CD4-positive, alpha-beta T cell treated with Interleukin-10 for 1 hour (primary cell): ENCODE results near the gene PLCB1.
"Not testable (repeated sequence)": the region's sequence is repeated elsewhere in the genome, so short reads cannot be mapped to it uniquely, and the experiment has no call there.

Experiments
- DNase-seq: peaks from one replicate; pipeline ENCODE4 v3.0.0-alpha.2; 2020

Gene PLCB1

DNA sequence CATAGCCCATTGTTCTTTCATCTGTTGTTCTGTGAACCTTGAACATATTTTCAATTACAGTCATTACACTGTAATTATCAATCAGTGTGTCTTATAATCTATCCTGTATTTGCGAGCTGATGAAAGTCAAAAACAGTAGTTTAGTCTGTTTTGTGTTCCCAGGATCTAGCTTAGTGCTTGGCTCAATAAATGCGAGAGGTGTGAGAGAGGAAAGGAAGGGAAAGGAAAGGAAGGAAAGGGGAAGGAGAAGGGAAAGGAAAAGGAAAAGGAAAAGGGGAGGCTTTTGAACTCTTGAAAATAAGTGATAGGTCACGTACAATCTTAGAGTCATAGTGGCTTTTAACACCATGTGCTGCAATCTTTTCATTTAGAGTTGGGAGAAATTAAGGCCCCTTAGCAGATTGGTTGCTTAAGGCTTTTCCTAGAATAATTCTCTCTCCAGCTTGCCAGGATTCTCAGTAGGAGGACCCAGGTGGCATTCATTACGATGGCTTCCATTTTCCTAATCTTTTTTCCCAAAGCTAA lies 503.0 kb downstream of the PLCB1 start:
- no peak for DNase-seq

DNA sequence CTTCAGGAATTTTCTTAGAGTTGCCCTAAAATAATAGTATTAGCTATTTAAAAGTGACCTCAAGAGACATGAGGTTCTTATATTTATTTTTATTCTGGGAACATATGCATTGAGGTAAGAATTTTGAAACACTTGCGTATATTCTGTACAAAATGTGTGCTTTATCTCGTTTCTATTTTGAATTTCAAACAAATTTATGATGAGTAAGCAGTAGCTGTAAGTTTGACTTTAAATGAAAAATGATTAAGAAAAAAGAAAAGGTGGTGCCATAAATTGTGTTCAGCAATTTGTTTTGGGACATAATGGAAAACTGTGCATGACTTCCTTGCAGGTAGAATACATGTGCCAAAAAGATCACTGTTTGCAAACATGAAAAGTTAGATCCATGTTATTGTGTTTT lies 503.8 kb downstream of the PLCB1 start:
- no peak for DNase-seq

DNA sequence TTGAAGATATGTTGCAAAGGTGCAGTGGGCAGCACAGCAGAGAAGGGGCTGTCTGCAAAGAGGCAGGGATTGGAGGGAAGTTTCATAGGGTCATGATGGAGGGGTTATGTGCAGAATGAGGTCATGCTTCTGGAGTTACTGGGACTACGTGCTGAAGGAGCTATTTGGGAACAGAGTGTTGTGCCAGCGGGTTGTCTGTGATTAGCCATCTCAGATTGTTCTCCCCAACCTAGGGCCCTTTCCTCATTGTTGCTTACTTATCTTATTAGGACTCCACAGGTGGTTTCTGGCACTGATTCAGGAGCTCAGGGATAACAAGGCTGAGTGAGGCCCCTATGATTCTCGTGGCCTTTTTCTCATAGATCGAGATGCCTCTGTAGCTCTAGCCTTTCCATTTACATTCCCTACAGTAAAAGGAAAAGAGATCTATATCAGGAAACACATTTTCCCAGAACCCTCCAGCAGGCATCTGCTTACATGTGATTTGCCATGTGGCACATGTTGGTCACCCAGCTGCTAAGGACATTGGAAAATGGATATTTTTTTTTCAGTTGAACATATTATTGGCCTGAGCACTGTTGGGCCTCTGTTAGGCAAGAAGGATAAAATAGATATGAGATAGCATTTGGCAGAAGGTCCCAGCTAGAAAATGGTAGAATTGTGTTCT lies 507.2 kb downstream of the PLCB1 start:
- no peak for DNase-seq

DNA sequence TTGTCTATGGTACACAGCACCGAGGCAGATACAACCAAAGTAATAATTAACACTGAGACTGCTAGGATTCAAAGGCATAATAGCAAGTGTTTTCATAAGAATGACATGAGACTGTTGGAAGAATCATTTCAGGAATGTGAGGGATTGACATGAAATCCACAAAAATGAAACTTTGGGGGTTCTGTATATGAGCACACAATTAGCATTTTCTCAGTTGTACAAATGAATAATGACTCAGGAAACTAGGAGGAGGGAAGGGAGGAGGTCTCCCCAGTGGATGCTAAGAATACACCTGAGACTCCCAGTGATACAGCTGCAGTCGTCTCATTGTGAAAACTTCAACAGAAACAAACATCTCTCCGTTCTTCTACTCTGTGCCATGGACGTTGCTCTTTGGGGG lies 508.4 kb downstream of the PLCB1 start:
- no peak for DNase-seq

DNA sequence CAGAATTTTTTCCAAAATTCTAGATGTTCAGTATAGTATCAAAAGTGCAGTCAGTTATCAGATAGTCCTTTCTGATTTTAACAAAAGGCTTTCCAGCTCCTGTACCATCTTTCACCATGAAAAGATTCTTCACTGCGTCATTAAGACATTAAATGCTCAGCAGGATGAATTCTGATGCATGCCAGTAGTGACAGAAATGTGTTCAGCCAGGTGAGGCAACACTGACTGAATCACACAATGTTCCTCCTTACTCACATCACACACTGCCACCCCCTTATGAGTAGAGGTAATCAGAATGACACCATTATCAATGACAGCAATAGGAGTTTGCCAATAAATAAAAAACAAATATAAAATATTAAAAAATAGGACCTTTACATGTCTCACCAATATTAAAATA lies 510.2 kb downstream of the PLCB1 start:
- no peak for DNase-seq

DNA sequence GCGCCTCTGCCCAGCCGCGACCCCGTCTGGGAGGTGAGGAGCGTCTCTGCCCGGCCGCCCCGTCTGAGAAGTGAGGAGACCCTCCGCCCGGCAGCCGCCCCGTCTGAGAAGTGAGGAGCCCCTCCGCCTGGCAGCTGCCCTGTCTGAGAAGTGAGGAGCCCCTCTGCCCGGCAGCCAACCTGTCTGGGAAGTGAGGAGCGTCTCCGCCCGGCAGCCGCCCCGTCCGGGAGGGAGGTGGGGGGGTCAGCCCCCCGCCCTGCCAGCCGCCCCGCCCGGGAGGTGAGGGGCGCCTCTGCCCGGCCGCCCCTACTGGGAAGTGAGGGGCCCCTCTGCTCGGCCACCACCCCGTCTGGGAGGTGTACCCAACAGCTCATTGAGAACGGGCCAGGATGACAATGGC lies 512.4 kb downstream of the PLCB1 start:
- not testable (repeated sequence) for DNase-seq

DNA sequence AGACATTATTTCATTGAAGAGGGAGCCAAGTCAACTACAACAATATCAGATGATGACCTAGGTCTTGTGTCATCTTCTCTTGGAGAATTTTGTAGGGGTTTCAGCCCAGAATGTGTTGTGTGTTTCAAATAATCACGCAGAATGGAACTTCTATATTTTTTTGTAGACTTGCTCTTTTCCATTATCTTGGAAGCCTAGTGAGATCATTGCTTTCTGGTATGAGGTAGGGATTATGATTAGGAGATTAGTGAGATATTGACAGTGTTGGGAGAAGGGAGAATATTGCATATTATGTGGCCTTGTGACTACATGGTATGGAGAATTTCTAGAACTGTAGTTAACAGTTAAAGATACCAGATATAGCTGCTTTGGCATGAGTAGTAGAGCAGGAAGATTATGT lies 513.3 kb downstream of the PLCB1 start:
- no peak for DNase-seq

DNA sequence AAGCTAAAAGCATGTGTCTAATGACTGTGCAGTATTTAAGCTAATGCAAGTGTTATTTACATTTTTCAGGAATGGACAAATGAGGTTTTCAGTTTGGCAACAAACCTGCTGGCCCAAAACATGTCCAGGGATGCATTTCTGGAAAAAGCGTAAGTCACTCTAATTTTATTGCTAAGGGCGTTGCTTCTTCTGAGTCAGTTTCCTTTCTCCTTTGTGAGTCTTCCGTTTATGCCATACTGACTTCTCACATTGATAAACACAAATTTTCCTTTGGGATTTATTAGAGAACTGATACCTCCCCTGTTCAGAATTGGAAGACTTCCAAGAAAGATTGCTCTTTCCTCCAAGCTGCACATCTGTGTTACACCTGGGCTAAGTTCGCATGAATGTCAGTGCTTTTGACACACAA lies 514.0 kb downstream of the PLCB1 start:
- DNase-seq, result no peak

DNA sequence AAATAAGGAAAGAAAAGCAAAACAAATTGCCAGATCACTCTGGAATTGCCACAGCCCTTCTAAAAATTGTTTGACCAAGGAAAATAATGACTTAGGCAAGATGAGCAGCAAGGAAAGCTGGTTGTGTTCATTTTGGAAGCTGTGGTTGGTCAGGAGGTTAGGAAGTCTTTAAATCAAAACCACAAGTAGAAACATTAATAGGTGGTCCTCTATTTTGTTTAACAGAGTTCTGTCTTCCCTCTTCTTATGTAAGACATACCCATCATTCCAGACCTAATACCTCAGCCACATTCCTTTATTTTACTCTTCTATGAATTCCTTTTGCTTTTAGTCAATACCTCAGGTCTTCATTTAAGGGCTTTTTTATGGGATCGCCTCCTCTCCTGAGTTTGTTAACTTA lies 514.6 kb downstream of the PLCB1 start:
- DNase-seq, result no peak

DNA sequence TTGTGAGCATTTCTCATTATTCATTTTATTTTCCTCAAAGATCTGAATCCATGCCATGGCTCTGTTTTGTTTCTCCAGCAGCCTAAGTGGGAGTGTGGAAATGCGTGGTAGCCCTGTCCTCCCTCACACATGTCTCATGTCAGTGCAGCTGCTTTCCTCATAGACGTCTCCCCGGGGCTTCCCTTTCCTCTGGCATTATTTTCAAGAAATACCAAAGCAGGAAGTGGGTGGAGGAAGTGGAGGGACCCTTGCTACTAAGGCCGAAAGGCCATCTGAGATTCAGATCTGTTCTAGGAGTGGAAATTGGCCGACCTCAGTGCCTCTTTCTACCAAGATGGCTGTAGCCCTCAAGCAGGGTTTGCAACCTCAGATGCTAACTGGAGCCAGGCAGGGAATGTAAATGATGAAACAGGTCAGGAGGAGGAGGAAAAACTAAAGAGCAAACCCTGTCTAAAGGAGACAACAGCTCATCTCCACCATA lies 515.9 kb downstream of the PLCB1 start:
- DNase-seq, result no peak

DNA sequence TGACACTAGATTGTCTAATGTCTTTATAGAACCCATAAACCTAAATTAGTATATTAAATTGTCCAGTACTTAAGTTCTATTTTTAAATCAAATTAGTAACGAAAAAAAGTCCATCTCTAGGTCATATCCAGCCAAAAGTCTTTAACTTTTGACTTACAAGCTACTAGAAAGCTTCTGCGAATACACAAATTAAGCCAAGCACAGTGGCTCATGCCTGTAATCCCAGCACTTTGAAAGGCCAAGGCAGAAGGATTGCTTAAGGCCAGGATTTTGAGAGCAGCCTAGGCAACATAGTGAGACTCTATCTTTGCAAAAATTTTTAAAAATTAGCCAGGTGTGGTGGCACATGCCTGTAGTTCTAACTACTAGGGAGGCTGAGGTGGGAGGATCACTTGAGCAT lies 516.4 kb downstream of the PLCB1 start:
- DNase-seq, result no peak

DNA sequence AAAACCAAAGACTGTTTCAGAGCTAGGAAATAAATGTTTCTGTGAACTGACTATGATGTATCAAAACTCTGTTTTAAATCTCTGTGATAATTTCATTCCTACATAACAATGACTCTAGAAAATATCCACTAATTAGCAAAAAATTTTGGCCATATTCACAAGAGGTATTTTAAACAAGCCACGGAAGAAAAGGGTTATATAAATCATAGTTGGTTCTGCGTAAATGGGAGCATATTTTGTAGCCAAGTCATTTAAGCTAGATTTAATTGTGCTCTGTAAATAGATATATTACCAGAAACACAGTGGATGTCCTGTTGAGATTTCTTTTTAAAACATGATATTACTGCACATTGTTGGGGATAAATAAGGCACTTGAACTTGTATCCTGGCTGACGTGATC lies 520.3 kb downstream of the PLCB1 start:
- no peak for DNase-seq

DNA sequence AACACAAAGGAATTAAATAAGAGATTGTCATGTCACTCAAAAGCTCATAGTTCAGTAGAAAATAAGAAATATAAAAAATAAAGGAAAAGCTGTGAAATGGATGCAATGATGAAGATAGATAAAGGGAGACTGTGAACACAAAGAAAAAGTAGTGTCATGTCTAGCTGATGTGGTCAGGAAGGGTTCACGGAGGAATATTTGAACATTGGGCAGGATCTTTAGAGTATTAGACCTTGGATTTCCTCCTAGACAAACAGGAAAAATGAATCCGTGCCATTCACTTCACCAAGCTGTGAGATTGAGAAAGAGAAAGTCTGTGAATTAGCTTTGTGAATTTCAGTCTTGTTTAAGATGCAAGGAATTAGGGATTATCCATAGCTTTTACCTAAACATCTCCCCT lies 522.4 kb downstream of the PLCB1 start:
- DNase-seq, result no peak

DNA sequence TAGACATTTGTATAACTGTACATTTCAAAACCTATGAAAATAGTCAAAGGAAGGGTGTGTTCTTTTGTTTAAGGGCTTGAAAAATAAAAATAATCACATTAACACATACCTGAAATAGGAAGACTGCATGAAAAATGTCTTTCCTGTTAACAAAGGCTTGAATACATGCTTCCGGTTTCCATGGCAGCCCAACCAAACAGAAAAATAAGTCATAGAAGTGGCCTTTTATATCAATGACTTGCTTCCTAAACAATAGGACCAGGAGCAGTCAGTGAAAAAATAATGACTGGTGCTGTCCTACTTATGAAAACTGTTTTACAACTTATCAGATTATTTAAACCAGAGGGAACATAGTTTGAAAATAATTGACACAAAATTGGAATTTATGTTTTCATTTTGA lies 524.3 kb downstream of the PLCB1 start:
- DNase-seq, result no peak

DNA sequence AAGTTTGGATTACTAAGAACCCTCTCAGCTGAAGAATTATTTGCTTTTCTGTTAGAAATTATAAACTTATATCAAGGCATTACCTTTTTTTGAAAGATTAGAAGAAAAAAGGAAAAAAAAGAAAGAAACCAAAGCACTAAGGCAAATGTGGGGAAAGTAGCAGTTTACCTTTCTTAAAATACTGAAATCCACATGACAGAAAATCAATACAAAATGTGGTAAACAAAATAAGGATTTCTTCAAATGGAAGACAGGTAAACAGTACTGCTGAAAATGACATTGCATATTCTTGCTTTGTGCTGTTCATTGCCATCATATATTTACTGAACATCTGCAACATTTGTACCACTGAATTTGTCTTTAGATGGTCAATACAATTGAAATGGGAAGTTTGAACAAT lies 525.6 kb downstream of the PLCB1 start:
- DNase-seq, result no peak

DNA sequence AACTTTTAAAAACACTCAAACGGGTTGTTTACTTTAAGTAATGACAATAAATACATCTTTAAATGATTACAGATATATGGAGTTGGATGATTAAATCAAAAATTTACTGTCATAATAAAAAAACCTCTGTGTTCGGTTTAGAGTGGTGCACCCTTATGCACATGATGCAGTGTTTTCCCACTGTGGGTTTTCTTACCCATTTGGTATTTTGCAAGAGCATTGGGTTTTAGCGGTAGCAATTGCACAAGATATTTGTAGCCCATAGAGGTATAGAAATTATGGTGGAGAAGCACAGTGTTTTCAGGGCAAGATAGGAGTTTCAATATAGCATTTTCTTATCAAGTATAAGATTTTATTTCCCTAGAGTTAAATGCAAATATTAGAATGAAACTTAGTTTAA lies 526.0 kb downstream of the PLCB1 start:
- no peak for DNase-seq

DNA sequence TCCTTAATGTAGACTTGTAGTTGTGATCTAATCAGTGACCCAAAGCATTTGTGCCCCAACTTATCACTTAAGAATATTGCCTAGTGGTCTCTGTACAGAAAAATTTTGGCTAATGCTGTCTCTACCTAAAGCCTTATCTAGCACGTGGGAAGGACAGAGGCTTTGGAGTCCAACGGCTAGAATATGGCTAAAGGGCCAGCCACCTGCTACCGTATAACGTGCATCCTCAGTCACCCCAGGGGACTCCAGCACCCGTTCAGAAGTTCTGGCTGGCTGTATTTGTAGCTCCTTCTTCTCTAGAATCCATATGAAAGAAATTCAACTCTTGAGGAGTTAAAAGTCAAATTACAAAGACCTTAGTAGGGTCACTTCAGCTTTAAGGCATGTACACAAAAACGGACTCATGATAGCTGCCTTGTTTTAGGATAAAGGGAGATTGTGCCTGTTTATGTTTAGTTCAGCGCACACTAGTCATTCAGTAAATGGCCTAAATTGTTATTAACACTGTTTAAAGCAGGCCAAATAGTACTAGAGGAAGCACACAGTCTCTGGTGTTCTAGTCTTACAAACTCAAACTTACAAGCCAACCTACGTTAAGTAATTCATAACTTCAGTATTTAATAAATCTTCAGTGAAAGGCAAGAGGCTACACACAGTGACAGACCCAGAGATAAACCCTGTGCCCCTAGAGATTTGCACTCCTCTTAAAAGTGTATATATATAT lies 529.3 kb downstream of the PLCB1 start:
- DNase-seq, result no peak

DNA sequence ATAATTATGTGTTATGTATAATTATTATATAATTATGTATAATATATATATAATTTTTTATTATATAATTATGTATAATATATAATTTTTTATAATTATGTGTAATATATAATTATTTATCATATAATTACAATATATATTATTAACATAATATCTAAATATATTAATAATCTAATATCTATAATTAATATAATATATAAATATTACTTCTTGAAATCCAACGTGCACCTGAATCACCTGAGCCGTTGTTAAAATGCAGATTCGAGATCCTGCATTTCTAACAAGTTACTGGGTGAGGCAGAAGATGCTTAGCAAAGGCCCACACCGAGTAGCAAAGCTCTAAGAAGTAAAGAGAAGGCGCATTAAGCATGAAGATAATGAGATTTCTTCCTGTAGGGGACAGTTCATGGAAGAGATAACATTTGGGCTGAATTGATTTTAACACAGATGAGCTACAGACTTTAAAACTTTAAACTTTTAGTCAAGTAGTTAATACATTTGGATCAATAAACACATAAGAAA lies 530.4 kb downstream of the PLCB1 start:
- no peak for DNase-seq

DNA sequence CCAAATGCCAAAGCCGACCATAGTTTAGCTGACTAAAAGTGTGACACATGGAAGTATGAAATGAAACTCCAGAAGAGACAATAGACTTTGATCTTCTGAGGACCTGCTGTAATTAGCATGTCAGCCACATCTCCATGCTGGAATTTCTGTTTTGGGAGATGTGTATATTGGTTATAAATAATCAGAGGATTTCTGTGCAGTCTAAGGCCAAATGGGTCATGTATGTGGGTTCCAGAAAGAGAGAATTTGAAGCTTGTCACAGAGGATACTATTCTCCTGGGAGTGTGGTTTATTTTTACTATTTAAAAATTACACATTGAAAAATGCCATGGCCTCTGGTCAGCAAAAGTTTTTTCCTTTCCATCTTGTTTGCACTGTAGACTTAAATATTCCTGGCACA lies 531.4 kb downstream of the PLCB1 start:
- DNase-seq, result no peak

DNA sequence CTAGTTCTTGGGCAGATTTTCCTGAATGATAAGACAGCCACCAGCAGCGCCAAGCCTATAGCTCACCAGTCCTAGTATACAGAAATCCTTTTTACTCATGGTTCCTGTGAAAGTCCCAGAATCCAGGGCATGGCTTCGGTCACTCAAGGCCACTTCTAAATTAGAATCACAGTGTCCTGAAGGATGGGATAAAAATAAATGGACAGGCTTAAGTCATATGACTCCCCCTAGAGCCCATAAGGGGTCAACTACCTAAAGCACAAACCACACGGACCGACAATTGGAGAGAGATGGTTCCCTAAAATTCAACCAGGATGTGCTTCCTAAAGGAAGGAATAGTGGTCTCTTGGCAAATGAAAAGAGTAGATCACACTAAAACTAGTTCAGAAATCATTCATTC lies 532.7 kb downstream of the PLCB1 start:
- DNase-seq, result no peak

DNA sequence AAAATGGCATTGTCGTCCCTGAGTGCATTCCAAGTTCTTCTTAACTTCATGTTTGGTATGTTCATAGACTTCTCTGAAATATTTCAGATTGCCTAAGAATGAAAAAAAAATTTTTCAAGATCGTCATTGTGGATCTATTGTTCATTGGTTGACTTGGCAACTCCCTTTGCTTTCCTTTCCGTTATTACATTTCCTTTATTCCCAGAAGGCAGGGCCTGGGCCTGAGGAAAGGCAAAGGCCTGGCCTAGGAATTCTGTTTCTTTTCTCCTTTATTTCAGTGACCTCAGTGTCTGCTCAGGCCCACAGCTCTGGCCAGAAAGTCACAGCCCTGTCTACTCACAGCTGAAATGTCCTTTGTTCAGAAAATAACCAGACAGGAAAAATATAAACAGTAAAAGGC lies 535.2 kb downstream of the PLCB1 start:
- no peak for DNase-seq

DNA sequence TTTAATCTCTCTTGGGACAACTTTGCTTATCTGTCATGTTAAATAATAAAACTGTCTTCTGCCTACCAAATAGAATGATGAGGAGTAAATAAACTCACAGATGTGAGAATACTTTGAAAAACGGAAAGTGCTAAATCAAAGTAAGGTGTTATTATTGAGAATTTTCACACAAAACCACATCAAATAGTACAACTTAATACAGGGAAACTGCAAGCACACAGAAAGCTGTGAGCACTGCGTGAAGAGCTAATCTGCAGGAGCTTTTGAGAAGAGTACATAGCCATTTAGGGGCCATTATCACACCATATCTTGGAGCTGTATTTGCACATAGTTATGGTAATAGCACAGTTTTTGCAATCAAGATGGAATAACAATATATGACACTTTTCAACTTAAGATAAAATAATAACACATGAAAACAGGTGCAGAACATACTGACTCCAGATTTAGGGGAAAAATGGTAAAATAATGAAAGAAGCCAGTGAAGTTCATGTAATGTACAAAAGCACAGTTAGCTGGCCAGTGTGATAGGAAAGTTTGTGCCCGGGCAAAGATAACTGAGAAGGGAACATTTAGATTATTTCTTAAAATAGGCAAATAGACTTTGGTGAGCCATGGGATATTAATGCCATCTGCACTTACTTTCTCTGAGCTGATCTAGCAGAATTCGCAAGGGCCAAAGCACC lies 538.3 kb downstream of the PLCB1 start:
- no peak for DNase-seq

DNA sequence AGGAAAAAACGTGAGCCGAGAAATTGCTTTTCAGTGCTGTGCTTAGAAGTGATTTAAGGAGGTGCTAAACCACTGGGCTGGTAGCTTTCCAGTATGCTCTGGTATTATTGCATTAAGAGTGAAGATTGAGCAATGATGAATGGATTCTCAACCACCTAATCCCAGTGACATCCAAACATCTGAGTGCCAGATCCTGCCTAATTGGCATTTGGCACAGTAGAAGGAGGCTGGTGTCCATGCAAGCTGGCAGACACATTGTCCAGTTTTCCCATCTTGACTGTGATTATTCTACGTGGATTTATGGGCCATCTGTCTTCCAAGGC lies 538.8 kb downstream of the PLCB1 start:
- no peak for DNase-seq

DNA sequence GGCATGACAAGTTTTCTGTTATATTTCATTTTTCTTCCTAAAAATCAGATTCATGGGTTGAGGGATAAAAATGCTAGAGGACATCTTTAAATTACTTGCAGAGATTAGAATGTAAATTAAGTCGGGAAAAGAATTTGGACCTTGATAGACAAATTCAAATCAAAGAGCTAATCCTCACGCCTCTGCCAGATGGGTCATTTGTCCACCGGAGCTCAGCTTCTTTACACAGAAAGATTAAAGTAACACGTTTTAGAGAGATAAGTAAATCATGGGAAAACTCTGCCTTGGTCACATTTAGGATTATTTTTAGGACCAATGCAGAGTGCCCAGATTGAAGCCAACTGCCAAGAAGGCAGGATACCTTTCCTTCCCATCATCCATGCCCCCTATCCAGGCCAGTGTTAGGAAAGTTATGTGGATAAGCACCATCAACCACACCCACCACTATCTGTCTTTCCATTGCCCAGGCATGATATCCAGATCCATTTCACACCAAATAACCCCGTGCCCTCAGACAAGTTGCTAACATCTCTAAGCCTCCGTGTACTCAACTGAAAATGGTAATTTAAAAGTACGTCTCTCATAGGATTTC lies 539.4 kb downstream of the PLCB1 start:
- no peak for DNase-seq
